Astrocyte of the cerebellum (primary cell): ENCODE measurements around the gene CDR2.

Experiments used
- DNase-seq: peaks from one replicate; pipeline ENCODE4 v3.0.0-alpha.2; 2011; ENCODE audit warnings: low read depth
- H3K4me3 ChIP-seq: 2 replicates; pipeline ENCODE4 v1.5.1; 2011; ENCODE audit warnings: mild to moderate bottlenecking, low read depth, low read length, moderate library complexity
- in situ Hi-C: cut with HindIII; loops from 2 replicates; pipeline ENCODE4 v1.10.0; 2017; ENCODE audit warnings: low sequenced_read_pairs
- TF ChIP-seq, protein P1 (sequence below): IDR thresholded peaks from 2 replicates; pipeline ENCODE4 v1.5.1; 2012; ENCODE audit warnings: low read length, low read depth, moderate library complexity, mild to moderate bottlenecking; ENCODE audit errors: missing control alignments

CDR2 gene

DNA sequence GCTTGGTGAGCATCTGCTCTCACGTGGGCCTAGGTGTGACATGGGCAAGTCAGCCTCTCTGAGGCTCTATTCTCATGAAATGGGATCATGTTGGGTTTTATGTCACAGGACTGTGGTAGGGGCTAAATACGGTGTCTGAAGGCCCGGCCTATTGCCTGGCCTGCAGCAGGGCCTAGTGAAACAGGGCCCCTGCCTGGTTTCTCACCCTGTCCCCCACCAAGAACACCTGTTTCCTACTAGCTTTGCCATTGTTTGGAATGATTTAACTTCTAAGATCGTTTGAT lies 48.1 kb downstream of the CDR2 start:
- TF ChIP-seq, protein P1, sequence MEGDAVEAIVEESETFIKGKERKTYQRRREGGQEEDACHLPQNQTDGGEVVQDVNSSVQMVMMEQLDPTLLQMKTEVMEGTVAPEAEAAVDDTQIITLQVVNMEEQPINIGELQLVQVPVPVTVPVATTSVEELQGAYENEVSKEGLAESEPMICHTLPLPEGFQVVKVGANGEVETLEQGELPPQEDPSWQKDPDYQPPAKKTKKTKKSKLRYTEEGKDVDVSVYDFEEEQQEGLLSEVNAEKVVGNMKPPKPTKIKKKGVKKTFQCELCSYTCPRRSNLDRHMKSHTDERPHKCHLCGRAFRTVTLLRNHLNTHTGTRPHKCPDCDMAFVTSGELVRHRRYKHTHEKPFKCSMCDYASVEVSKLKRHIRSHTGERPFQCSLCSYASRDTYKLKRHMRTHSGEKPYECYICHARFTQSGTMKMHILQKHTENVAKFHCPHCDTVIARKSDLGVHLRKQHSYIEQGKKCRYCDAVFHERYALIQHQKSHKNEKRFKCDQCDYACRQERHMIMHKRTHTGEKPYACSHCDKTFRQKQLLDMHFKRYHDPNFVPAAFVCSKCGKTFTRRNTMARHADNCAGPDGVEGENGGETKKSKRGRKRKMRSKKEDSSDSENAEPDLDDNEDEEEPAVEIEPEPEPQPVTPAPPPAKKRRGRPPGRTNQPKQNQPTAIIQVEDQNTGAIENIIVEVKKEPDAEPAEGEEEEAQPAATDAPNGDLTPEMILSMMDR, result no peak

DNA sequence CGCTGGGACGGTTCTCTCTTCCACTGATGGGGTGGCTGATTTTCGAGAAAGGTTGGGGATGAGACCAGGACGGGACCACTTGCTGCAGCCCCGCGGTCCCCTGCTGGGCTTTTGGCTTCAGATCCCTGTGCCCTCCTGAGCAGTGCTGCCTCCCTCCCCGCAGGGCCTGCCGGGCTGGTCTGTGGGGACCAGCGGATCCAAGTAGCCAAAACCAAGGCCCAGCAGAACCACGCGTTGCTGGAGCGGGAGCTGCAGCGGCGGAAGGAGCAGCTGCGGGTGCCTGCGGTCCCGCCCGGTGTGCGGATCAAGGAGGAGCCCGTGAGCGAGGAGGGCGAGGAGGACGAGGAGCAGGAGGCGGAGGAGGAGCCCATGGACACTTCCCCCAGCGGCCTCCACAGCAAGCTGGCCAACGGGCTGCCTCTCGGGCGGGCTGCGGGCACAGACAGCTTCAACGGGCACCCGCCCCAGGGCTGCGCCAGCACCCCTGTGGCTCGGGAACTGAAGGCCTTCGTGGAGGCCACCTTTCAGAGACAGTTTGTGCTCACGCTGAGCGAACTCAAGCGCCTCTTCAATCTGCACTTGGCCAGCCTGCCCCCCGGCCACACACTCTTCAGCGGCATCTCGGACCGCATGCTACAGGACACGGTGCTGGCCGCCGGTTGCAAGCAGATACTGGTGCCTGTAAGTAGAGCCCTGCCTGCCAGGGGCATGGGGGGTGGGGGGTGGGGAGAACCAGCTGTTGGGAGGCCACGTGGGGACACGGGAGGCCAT lies 48.6 kb downstream of the CDR2 start:
- in situ Hi-C loops, result no loop called here
- TF ChIP-seq, protein P1, result no peak
- no peak overlapping the region for H3K4me3 ChIP-seq

More for the DNA sequence above, 48.1 kb downstream of the CDR2 start:
- in situ Hi-C loops, result no loop called here
- H3K4me3 ChIP-seq, result no peak overlapping the region
- no peak for DNase-seq

GRCh38 chr16:22324787-22325597 lies 49.4 kb downstream of the CDR2 start:
- TF ChIP-seq, protein P1, result no peak
- in situ Hi-C loops, result no loop called here
- no peak for DNase-seq

More for the DNA sequence above, 48.6 kb downstream of the CDR2 start:
- no peak for DNase-seq

GRCh38 chr16:22323959-22324786 lies 50.2 kb downstream of the CDR2 start:
- no peak for DNase-seq
- in situ Hi-C loops, result no loop called here
- TF ChIP-seq, protein P1, result no peak
- H3K4me3 ChIP-seq, result no peak overlapping the region

More at GRCh38 chr16:22324787-22325597, 49.4 kb downstream of the CDR2 start:
- no peak overlapping the region for H3K4me3 ChIP-seq

DNA sequence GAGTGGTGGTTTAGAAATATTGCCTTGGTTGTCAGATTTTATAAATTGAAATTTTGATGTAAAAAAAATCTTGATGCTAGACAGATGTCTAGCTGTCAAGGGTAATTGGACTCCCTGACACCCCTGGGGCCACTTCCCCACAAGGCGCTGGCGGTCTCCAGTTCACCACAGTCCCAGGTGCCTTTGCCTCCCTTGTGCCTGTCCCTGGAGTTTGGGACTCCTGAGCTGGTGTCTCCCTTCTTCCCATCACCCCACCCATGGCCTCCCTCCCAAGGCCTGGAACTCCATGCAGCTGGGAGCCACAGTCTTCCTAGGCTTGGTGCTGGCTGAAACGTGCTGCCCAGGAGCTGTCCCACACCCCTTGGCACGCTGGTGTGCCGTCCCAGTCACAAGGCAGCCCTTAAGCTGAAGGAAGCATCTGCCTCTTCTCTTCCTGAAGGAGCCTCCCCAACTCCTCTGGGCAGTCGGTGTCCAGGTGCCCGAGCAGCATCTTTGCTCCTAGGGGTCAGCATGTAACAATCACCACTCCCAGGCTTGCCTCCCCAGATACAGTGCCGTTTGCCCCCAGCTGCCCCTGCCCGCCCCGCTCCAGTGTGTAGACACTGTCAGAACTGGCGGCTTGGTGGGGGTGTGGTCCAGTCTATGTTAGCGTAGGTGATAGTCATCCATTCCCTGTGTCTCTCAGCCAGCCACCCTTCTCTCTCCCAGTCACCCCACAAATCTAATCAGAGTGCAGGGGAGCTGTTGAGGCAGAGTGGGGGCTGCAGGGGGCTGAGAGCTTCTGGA lies 51.1 kb downstream of the CDR2 start:
- no peak for DNase-seq
- in situ Hi-C loops, result no loop called here
- H3K4me3 ChIP-seq, result no peak overlapping the region
- TF ChIP-seq, protein P1, result no peak
